ENCODE data around the gene BLACAT1. TPM values are rescaled to one million over a fixed set of nuclear protein-coding genes. Genes with fewer than 3 reads are reported as not detected.
A peak's percentile ranks its signal among the peaks of the same experiment; 100 is the strongest.

Gene BLACAT1
- total RNA-seq, 1 experiment from 2014 or later = 13.5 TPM

- peak overlapping the region; percentile 85 for H3K27ac ChIP-seq
- intact Hi-C loops (cut with micrococcal nuclease; ENCODE audit: unreplicated experiment) = loop anchor here (1.0 to 5.0 kb wide), 3 partner anchors 9 to 43 kb away; no protein-coding TSS in a partner anchor
- TF ChIP-seq CTCF (conservative IDR thresholded peaks at IDR 0.05) = no peak
- no peak for TF ChIP-seq EZH2 (IDR thresholded peaks at IDR 0.05; ENCODE audit: low read depth)
- BruUV-seq (replicated peaks) = no TSS peak
- peaks cover 6% of the 10 kb centered on the region for H4K20me1 ChIP-seq (ENCODE audit: insufficient read depth)
- peak overlapping the region; percentile 66 for H3K4me2 ChIP-seq
- peaks cover 46% of the 10 kb centered on the region for H3K4me1 ChIP-seq (replicated peaks; ENCODE audit: insufficient read depth)
- no peak overlapping the region for H2AFZ ChIP-seq
- H3K27me3 ChIP-seq (ENCODE audit: insufficient read depth, low read depth) = no peaks in the 10 kb centered on the region
- H3K79me2 ChIP-seq (ENCODE audit: low read depth) = peaks cover 10% of the 10 kb centered on the region
- H3F3A ChIP-seq (ENCODE audit: insufficient read depth, low read depth) = peaks cover 33% of the 10 kb centered on the region
- H3K4me3 ChIP-seq = no peak overlapping the region
- ChIA-PET POLR2A (ENCODE audit: unreplicated experiment) (interaction anchor here (0.5 to 1.2 kb wide), 7 partner anchors 9 to 309 kb away, joined by 3 to 8 read pairs (median 4); partner anchors contain the start of gene TMCC2), CTCF (interaction anchor here (0.9 to 1.3 kb wide), 6 partner anchors 10 to 86 kb away, joined by 3 to 13 read pairs (median 4); no protein-coding TSS in a partner anchor)
- no peaks in the 10 kb centered on the region for H3K36me3 ChIP-seq (ENCODE audit: low read depth)
- H3K9me2 ChIP-seq (ENCODE audit: insufficient read depth) = no peaks in the 10 kb centered on the region
- H3K9me3 ChIP-seq (ENCODE audit: insufficient read depth, low read depth) = no peaks in the 10 kb centered on the region
- peak in 1 of 2 experiments; percentile 86 for DNase-seq
Observed at GRCh38 chr1:205440476-205441317, 15.1 kb downstream of the BLACAT1 start.

GRCh38 chr1:205440121-205440475 lies 15.7 kb downstream of the BLACAT1 start:
- Histone ChIP-seq H3K36me3 (ENCODE audit: low read depth) (no peaks in the 10 kb centered on the region), H3K9me2 (ENCODE audit: insufficient read depth) (no peaks in the 10 kb centered on the region), H3K9me3 (ENCODE audit: insufficient read depth, low read depth) (no peaks in the 10 kb centered on the region), H3K27me3 (ENCODE audit: insufficient read depth, low read depth) (no peaks in the 10 kb centered on the region), H4K20me1 (ENCODE audit: insufficient read depth) (peaks cover 6% of the 10 kb centered on the region; the same call in 1 of the 2 replicates), H3K4me3 (no peak overlapping the region), H3K4me1 (replicated peaks; ENCODE audit: insufficient read depth) (peaks cover 46% of the 10 kb centered on the region), H3K79me2 (ENCODE audit: low read depth) (peaks cover 4% of the 10 kb centered on the region), H3K27ac (peak overlapping the region; percentile 72; the same call in 1 of the 2 replicates), H3F3A (ENCODE audit: insufficient read depth, low read depth) (peaks cover 35% of the 10 kb centered on the region), H3K4me2 (peak overlapping the region; percentile 66; the same call in 1 of the 2 replicates), H2AFZ (no peak overlapping the region)
- intact Hi-C loops (cut with micrococcal nuclease; ENCODE audit: unreplicated experiment) = loop anchor here (2.0 to 5.0 kb wide), 2 partner anchors 39 to 43 kb away; no protein-coding TSS in a partner anchor
- ChIA-PET POLR2A (ENCODE audit: unreplicated experiment) (no interaction called here), CTCF (interaction anchor here (0.9 kb wide), 2 partner anchors 15 to 16 kb away, joined by 3 to 4 read pairs; no protein-coding TSS in a partner anchor)
- no TSS peak for BruUV-seq (replicated peaks)
- TF ChIP-seq EZH2 (IDR thresholded peaks at IDR 0.05; ENCODE audit: low read depth) (no peak), CTCF (conservative IDR thresholded peaks at IDR 0.05) (no peak)
- DNase-seq = no peak

- no peaks in the 10 kb centered on the region for H3K36me3 ChIP-seq (ENCODE audit: low read depth)
- no TSS peak for BruUV-seq (replicated peaks)
- H3K27ac ChIP-seq = no peak overlapping the region
- TF ChIP-seq EZH2 (IDR thresholded peaks at IDR 0.05; ENCODE audit: low read depth) (no peak), CTCF (conservative IDR thresholded peaks at IDR 0.05) (no peak)
- H3K4me2 ChIP-seq = no peak overlapping the region
- no peaks in the 10 kb centered on the region for H3K27me3 ChIP-seq (ENCODE audit: insufficient read depth, low read depth)
- H3K4me1 ChIP-seq (replicated peaks; ENCODE audit: insufficient read depth) = peaks cover 36% of the 10 kb centered on the region
- ChIA-PET POLR2A (ENCODE audit: unreplicated experiment) (interaction anchor here (0.7 kb wide), 1 partner anchor 38 kb away, joined by 6 read pairs; no protein-coding TSS in a partner anchor), CTCF (no interaction called here)
- H3K4me3 ChIP-seq = no peak overlapping the region
- H4K20me1 ChIP-seq (ENCODE audit: insufficient read depth) = peaks cover 6% of the 10 kb centered on the region; the same call in 1 of the 2 replicates
- H3K9me2 ChIP-seq (ENCODE audit: insufficient read depth) = no peaks in the 10 kb centered on the region
- intact Hi-C loops (cut with micrococcal nuclease; ENCODE audit: unreplicated experiment) = no loop called here
- 0 out of 2 replicates have a peak, but pooled peaks cover 2% of the 10 kb centered on the region for H3K79me2 ChIP-seq (ENCODE audit: low read depth)
- no peaks in the 10 kb centered on the region for H3K9me3 ChIP-seq (ENCODE audit: insufficient read depth, low read depth)
- H2AFZ ChIP-seq = no peak overlapping the region
- H3F3A ChIP-seq (ENCODE audit: insufficient read depth, low read depth) = peaks cover 33% of the 10 kb centered on the region
- peak in 1 of 2 experiments; percentile 31 for DNase-seq
Observed at GRCh38 chr1:205438213-205439158, 17.4 kb downstream of the BLACAT1 start.
